GM12873 (cell line): Measurements from ENCODE around the gene LRRC59.
A peak's percentile ranks its signal among the peaks of the same experiment; 100 is the strongest.

Experiments used
- TF ChIP-seq, protein P1 (sequence below): IDR thresholded peaks from 2 replicates; pipeline ENCODE4 v1.5.1; 2012; ENCODE audit warnings: low read depth, mild to moderate bottlenecking, moderate library complexity, low read length, control low read depth; ENCODE audit not compliant: insufficient read depth; ENCODE audit errors: missing control alignments

The LRRC59 gene

DNA sequence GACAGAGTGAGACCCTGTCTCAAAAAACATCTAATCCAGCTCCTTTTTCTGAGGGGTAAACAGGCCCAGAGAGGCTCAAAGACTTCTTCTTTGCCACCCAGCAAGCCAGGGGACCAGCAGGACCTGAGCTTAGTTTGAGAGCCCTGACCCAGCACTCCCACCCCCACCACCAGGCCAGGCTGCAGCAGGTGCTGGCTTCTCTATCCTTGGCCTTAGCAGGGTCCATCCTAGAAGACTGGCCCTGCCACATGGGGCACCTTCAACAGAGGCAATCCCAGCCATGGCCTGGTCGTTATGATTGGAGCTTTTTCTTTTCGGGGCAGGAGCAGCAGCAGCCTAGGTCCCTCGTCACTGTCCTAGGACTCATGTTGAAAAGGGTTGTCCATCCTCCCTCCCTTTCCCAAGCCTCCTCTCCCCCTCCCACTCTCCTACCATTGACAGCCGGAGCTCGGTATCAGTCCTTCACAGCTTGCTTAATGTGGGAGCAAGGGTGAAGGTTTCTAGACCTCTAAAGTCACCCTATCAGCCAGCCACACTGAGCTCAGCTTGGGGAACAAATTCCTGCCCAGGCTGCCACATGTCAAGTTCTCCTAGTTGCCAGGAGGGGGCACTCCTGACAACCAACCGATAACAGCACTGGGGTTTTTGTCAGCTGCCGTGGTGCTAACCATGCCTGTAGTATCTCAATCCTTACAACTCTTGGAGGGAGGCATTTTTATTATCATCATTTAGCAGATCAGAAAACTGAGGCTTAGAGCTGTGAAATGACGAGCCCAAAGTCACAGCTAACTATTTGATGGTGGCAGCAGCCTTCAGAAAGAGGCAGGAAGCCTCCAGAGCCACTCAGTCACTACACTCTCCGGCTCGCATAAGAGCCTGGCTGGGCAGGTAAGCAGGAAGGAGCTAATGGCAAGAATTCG lies 35.5 kb downstream of the LRRC59 start:
- TF ChIP-seq, protein P1, sequence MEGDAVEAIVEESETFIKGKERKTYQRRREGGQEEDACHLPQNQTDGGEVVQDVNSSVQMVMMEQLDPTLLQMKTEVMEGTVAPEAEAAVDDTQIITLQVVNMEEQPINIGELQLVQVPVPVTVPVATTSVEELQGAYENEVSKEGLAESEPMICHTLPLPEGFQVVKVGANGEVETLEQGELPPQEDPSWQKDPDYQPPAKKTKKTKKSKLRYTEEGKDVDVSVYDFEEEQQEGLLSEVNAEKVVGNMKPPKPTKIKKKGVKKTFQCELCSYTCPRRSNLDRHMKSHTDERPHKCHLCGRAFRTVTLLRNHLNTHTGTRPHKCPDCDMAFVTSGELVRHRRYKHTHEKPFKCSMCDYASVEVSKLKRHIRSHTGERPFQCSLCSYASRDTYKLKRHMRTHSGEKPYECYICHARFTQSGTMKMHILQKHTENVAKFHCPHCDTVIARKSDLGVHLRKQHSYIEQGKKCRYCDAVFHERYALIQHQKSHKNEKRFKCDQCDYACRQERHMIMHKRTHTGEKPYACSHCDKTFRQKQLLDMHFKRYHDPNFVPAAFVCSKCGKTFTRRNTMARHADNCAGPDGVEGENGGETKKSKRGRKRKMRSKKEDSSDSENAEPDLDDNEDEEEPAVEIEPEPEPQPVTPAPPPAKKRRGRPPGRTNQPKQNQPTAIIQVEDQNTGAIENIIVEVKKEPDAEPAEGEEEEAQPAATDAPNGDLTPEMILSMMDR: peak; percentile 91

DNA sequence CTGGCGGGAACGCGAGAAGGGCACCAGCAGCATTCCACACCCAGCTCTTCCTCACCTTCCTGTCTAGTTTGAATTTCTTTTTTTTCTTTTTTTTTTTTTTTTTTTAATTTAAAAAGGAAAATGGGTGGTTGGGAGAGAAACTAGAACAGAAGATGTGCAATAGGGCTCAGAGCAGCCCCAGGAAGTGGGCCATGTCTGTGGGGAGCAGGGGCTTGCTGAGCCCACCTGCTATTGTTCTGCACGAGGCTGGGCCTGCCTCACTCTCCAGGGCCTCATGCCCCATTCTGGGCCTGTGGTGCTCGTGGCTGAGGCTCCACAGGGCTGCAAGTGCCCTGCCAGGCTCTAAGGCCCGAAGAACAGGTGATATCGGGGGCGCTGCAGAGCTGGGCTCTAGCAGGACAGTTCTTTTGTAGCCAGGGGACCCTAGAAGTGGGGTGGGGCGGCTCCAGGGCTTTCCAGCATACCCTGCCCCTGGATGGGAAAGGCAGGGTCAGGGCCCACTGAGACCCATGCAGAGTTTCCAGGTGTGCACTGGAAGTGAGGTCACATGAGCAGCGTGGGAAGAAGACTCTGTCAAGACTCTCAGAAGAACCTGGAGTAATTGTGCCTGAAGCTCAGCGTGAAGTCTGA lies 36.7 kb downstream of the LRRC59 start:
- TF ChIP-seq, protein P1: no peak

DNA sequence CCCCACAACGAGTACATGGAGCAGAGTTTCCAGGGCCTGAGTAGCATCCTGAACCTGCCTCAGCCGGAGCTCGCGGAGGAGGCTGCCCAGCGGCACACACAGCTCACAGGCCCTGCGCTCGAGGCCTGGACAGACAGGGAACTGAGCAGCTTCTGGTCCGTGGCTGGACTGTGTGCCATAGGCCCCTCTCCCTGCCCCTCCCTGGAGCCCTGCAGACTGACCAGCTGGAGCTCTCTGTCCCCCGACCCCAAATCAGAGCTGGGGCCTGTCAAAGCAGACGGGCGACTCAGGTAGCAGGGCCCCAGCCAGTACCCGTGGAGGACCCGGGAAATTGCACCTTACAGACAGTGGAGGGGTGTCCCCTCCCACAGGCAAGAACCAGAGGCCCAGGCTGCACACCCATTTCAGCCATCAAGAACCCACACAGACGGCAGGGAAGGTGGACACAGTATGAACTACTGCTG lies 37.3 kb downstream of the LRRC59 start:
- TF ChIP-seq, protein P1: no peak

DNA sequence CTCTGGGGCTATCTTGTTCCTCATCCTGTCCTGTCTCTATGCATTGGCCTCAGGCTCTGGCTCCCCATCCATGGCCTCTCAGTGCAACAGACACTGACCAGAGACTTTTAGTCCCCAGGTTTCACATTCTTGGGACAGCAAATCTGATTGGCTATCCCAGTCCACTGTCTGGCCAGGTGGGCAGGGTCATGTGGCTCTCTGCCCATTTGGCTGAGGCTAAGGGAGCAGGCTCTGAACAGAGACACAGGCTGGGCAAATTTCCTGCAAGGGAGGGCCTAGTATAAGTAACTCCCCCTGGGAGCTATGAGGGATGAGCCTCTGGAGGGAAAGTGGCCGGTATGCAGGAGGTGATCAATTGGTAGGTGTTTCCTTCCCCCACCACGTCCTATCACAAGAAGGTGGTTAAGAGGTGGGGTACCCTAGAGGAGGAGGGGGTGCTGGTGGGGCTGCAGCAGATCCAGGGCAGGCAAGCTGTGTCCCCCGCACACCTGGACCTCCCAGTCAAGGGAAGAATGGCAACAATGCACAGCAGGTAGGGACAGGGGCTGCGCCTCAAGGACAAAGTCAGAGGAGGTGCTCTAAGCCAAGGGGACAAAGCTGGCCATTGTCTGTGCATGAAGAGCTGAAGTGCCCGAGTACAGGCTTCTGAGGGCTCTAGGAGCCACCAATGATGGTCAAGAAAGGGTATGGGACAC lies 38.2 kb downstream of the LRRC59 start:
- TF ChIP-seq, protein P1: no peak

DNA sequence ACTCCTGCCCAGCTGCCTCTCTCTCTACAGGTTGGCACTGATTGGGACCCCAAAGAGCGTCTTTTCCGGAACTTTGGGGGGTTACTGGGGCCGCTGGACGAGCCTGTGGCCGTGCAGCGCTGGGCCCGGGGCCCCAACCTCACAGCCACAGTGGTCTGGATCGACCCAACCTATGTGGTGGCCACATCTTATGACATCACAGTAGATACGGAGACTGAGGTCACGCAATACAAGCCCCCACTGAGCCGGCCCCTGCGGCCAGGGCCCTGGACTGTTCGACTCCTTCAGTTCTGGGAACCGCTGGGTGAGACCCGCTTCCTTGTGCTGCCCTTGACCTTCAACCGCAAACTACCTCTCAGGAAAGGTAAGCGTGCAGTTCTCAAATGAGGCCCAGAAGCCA lies 39.1 kb downstream of the LRRC59 start:
- TF ChIP-seq, protein P1: no peak

DNA sequence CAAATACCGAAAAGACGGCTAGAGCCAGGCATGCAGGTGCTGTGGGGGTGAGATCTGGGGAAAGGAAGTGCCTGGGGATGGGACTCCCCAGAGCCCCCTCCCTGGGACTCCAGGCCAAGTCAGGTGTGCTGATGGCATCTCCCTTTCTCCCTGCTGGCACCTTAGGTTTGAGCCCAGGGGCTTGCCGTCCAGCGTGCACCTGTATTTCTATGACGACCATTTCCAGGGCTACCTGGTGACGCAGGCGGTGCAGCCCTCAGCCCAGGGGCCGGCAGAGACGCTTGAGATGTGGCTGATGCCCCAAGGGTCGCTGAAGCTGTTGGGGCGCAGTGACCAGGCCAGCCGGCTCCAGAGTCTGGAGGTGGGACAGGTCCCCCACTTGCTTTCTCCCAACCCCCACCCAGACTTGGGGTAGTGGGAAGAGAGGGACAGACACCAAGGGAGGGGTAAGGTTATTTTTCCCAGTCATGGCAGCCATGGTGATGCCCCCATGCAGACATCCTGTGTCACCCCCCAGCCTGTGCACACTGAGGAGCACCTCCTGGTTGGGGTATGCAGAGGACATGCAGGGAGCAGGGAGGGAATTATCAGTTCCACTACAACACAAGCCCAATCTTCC lies 40.3 kb downstream of the LRRC59 start:
- TF ChIP-seq, protein P1: no peak
